Stomach (tissue), 9 donors: ENCODE results near the gene KNOP1. TPM values are rescaled to one million over a fixed set of nuclear protein-coding genes. Genes with fewer than 3 reads are reported as not detected.
"Not testable (repeated sequence)": the region's sequence is repeated elsewhere in the genome, so short reads cannot be mapped to it uniquely, and the experiment has no call there.

Source experiments
- DNase-seq, 2 donors: peaks; one replicate each; pipeline versions ENCODE4 v3.0.0 to v3.0.0-alpha.2; 2013 to 2019
- H3K27ac ChIP-seq, 5 donors: fragments of 200-600 bp in 4 of 5; sonication (generic) in 4 of 5; one replicate each; pipeline ENCODE4 v1.5.1; 2013 to 2019; ENCODE audit warnings: mild to moderate bottlenecking in 1 of 5, moderate library complexity in 1 of 5
- H3K27me3 ChIP-seq, 3 donors: fragments of 200-600 bp; sonication (generic); one replicate each; pipeline ENCODE4 v1.5.1; 2017 to 2019; ENCODE audit warnings: mixed run types in 1 of 3
- H3K36me3 ChIP-seq, 4 donors: fragments of 200-600 bp; sonication (generic); 1 replicate in 3 of 4; 2 replicates in 1 of 4; pipeline ENCODE4 v1.5.1; 2016 to 2019
- H3K4me1 ChIP-seq, 4 donors: fragments of 200-600 bp; sonication (generic); one replicate each; pipeline ENCODE4 v1.5.1; 2016 to 2019
- H3K4me3 ChIP-seq, 4 donors: fragments of 200-600 bp; sonication (generic) in 3 of 4; one replicate each; pipeline ENCODE4 v1.5.1; 2016 to 2019; ENCODE audit warnings: mild to moderate bottlenecking in 1 of 4
- H3K9me3 ChIP-seq, 4 donors: fragments of 200-600 bp; sonication (generic); one replicate each; pipeline ENCODE4 v1.5.1; 2016 to 2019
- EP300 ChIP-seq: sonication (generic); formaldehyde crosslinking; IDR thresholded peaks from one replicate; pipeline ENCODE4 v1.6.1; 2017; ENCODE audit warnings: antibody characterized with exemption
- POLR2A ChIP-seq, 4 donors: fragments of 450-650 bp; IDR thresholded peaks; one replicate each; pipeline ENCODE4 v1.6.1; 2016; ENCODE audit warnings: antibody characterized with exemption in 4 of 4, control low read depth in 2 of 4, mild to moderate bottlenecking in 1 of 4, moderate library complexity in 1 of 4
- POLR2AphosphoS5 ChIP-seq, 3 donors: sonication (generic); formaldehyde crosslinking; IDR thresholded peaks; one replicate each; pipeline ENCODE4 v1.6.1; 2016; ENCODE audit warnings: antibody characterized with exemption in 3 of 3
- WGBS, 5 donors: extraction: QIAGEN DNeasy Blood & Tissue Kit in 3 of 5; methylation state at CpG; one replicate each; pipeline versions ENCODE4 v1.1.5 to v1.1.7; 2013 to 2018; 5-methylcytosine and 5-hydroxymethylcytosine counted together
- intact Hi-C: fragments of 100-400 bp; cut with DNase I; formaldehyde crosslinking; loops from one replicate; pipeline ENCODE4 v1.15.1; 2023; ENCODE audit warnings: low total_unique reads
- polyA plus RNA-seq, 3 donors: library from polyadenylated mRNA; stranded (reverse); fragments of 200-250 nt; gene quantifications; one replicate each; pipeline ENCODE4 v1.2.3, GENCODE V29; 2013
- total RNA-seq, 5 donors: library from RNA; depleted of rRNA; stranded (reverse); fragments of >200 nt; gene quantifications; one replicate each; pipeline versions ENCODE4 v1.1.0 to v1.2.3, GENCODE V29; 2014 to 2016
- TF ChIP-seq, protein P1 (sequence below), 7 experiments: fragments of 450-650 bp in 4 of 7; fragments of 200-600 bp in 3 of 7; sonication (generic) in 3 of 7; IDR thresholded peaks; one replicate each; pipeline ENCODE4 v1.5.1; 2016 to 2019; ENCODE audit warnings: antibody characterized with exemption in 7 of 7, control low read depth in 2 of 7, mild to moderate bottlenecking in 1 of 7
- donor health status: healthy with polysubstance abuse.
- donor health status: Bipolar disorder and iron deficiency.
- donor health status: healthy.

KNOP1 gene
- total and polyA plus RNA-seq, 8 donors = 7.2 to 26.3 (median 13.3) TPM

DNA sequence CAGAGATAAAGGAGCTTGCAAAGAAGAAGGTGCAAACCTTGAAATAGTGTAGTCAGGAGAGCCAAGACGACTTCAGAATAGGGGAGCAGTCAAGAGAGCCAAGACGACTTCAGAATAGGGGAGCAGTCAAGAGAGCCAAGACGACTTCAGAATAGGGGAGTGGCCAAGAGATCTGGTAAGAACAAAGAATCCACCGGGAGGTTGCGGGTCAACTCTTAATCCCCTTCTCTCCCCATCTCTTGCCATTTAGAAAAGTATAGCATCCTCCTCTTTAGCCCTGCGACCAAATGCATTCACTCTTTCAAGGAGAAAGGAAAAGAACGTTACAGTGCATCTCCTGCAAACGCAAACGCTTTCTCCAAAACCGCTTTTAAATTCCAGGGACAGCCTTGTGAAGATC lies 713 bp downstream of the KNOP1 start:
- no peak for DNase-seq
- peaks cover 10 to 49% (median 41%) of the 10 kb centered on the region in 4 donors for H3K4me1 ChIP-seq
- peaks cover 0 to 28% (median 26%) of the 10 kb centered on the region in 4 donors for H3K36me3 ChIP-seq
- no peaks in the 10 kb centered on the region for H3K27me3 ChIP-seq
- intact Hi-C loops = loop anchor here (10.0 kb wide), 1 partner anchor 167 kb away; the partner anchor contains the start of gene GPRC5B
- H3K9me3 ChIP-seq = no peaks in the 10 kb centered on the region
- H3K27ac ChIP-seq = peak overlapping the region; percentile 73 to 89 (median 88)
- TF ChIP-seq, protein P1, sequence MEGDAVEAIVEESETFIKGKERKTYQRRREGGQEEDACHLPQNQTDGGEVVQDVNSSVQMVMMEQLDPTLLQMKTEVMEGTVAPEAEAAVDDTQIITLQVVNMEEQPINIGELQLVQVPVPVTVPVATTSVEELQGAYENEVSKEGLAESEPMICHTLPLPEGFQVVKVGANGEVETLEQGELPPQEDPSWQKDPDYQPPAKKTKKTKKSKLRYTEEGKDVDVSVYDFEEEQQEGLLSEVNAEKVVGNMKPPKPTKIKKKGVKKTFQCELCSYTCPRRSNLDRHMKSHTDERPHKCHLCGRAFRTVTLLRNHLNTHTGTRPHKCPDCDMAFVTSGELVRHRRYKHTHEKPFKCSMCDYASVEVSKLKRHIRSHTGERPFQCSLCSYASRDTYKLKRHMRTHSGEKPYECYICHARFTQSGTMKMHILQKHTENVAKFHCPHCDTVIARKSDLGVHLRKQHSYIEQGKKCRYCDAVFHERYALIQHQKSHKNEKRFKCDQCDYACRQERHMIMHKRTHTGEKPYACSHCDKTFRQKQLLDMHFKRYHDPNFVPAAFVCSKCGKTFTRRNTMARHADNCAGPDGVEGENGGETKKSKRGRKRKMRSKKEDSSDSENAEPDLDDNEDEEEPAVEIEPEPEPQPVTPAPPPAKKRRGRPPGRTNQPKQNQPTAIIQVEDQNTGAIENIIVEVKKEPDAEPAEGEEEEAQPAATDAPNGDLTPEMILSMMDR (IDR thresholded peaks at IDR 0.05) = no peak
- TF ChIP-seq POLR2AphosphoS5 (IDR thresholded peaks at IDR 0.05) (no peak), POLR2A (IDR thresholded peaks at IDR 0.05) (no peak), EP300 (no peak)
- WGBS, 5 donors = 0 to 1% (median 0%) methylated on average over 10 of the region's 10 CpGs
- H3K4me3 ChIP-seq = peak overlapping the region; percentile 82 to 100 (median 94)

DNA sequence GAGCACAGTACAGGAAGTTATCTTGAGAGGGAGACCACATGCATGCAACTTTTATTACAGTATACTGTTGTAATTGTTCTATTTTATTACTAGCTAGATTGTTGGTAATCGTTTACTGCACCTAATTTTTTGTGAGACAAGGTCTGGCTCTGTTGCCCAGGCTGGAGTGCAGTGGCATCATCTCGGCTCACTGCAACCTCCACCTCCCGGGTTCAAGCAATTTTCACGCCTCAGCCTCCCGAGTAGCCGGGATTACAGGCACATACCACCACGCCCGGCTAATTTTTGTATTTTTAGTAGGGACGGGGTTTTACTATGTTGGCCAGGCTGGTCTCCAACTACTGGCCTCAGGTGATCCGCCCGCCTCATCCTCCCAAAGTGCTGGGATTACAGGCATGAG lies 1.3 kb downstream of the KNOP1 start:
- Histone ChIP-seq H3K4me3 (peak overlapping the region; percentile 82 to 100 (median 94)), H3K27ac (peak overlapping the region in 3 of 5 donors; percentile 80 to 88 (median 88)), H3K4me1 (peaks cover 10 to 51% (median 41%) of the 10 kb centered on the region in 4 donors), H3K36me3 (peaks cover 0 to 33% (median 30%) of the 10 kb centered on the region in 4 donors)
- not testable (repeated sequence) for DNase-seq, H3K9me3 ChIP-seq, H3K27me3 ChIP-seq
- WGBS, 5 donors = 20 to 32% (median 22%) methylated on average over 9 to 11 of the region's 11 CpGs
- intact Hi-C loops = loop anchor here (10.0 kb wide), 1 partner anchor 168 kb away; the partner anchor contains the start of gene GPRC5B

DNA sequence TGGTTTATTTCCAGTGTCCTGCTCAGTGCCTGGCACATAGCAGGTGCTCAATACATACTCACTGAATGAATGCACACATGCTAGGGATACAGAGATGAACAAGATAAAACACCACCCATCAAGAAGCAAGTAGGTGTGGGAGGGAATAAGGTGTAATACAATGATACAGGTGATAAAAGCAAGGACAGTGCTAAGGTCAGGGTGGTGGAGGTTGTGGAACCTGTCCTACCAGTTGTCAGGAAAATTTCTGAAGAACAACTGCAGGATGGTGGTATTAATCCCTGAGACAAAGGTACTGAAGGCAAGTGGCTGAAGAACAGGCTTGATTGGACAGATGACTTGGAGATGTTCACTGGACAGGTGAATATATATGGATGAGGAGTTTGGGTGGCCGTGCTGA lies 1.8 kb downstream of the KNOP1 start:
- peak overlapping the region in 1 of 5 donors; percentile 14 for H3K27ac ChIP-seq
- no peak for TF ChIP-seq POLR2AphosphoS5 (IDR thresholded peaks at IDR 0.05)
- no peak for TF ChIP-seq POLR2A (IDR thresholded peaks at IDR 0.05)
- TF ChIP-seq EP300 = no peak
- TF ChIP-seq, protein P1 (IDR thresholded peaks at IDR 0.05) = no peak
- H3K36me3 ChIP-seq = peaks cover 0 to 34% (median 31%) of the 10 kb centered on the region in 4 donors
- peak overlapping the region in 2 of 4 donors; percentile 82 to 100 for H3K4me3 ChIP-seq
- H3K4me1 ChIP-seq = peaks cover 10 to 54% (median 41%) of the 10 kb centered on the region in 4 donors
- WGBS, 5 donors = 31 to 74% (median 48%) methylated on average over 1 of the region's 1 CpG
- H3K9me3 ChIP-seq = no peaks in the 10 kb centered on the region
- intact Hi-C loops = loop anchor here (10.0 kb wide), 1 partner anchor 169 kb away; the partner anchor contains the start of gene GPRC5B
- H3K27me3 ChIP-seq = no peaks in the 10 kb centered on the region
- peak in 1 of 2 donors; percentile 53 for DNase-seq

DNA sequence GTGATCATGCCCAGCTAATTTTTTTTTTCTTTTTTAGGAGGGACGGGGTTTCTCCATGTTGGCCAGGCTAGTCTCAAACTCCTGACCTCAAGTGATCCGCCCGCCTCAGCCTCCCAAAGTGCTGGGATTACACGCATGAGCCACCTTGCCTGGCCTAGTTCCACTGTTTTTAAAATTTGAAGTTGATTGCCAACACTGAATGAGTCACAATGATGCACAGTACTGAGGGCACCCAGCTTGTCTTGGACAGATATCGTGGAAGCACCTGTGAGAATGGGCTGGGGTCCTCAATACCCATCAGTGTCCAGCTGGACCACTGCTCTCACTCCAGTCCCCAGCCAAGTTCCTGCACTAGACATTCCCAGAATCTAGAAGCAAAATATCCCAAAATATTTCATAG lies 2.5 kb downstream of the KNOP1 start:
- H3K27ac ChIP-seq = peak overlapping the region in 1 of 5 donors; percentile 14
- no peak overlapping the region for H3K4me3 ChIP-seq
- H3K4me1 ChIP-seq = peaks cover 10 to 53% (median 42%) of the 10 kb centered on the region in 4 donors
- TF ChIP-seq, protein P1 (IDR thresholded peaks at IDR 0.05) = no peak
- TF ChIP-seq EP300 = no peak
- no peak for TF ChIP-seq POLR2AphosphoS5 (IDR thresholded peaks at IDR 0.05)
- TF ChIP-seq POLR2A (IDR thresholded peaks at IDR 0.05) = no peak
- no peak for DNase-seq
- WGBS, 5 donors = 85 to 93% (median 90%) methylated on average over 5 of the region's 5 CpGs
- peaks cover 0 to 35% (median 32%) of the 10 kb centered on the region in 4 donors for H3K36me3 ChIP-seq
- H3K9me3 ChIP-seq = no peaks in the 10 kb centered on the region
- H3K27me3 ChIP-seq = no peaks in the 10 kb centered on the region
- intact Hi-C loops = loop anchor here (10.0 kb wide), 1 partner anchor 169 kb away; the partner anchor contains the start of gene GPRC5B

DNA sequence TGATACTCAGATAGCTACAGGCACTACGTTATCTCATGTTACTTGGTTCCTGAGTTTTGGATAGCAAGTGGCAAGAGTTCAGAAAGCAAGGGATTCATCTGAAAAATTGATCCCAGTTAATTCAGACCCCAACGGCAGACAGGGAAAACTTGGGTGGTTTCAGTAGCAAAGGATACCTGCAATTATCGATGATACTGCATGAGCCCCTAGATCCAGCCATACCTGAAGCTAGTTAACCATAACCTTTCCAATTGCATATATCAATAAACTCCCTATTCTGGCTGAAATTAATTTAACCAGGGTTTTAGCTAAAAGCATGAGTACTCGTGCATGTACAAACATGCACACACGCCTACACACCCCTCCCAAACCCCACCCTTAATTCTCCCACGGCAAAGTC lies 4.3 kb downstream of the KNOP1 start:
- intact Hi-C loops = loop anchor here (10.0 kb wide), 1 partner anchor 171 kb away; the partner anchor contains the start of gene GPRC5B
- Histone ChIP-seq H3K27me3 (no peaks in the 10 kb centered on the region), H3K4me3 (no peak overlapping the region), H3K4me1 (peaks cover 10 to 35% (median 27%) of the 10 kb centered on the region in 4 donors), H3K9me3 (no peaks in the 10 kb centered on the region), H3K27ac (no peak overlapping the region), H3K36me3 (peaks cover 0 to 53% (median 50%) of the 10 kb centered on the region in 4 donors)
- WGBS, 5 donors = 83 to 94% (median 91%) methylated on average over 6 of the region's 6 CpGs
- TF ChIP-seq POLR2A (IDR thresholded peaks at IDR 0.05) (no peak), POLR2AphosphoS5 (IDR thresholded peaks at IDR 0.05) (no peak), EP300 (no peak)
- TF ChIP-seq, protein P1 (IDR thresholded peaks at IDR 0.05) = no peak
- no peak for DNase-seq
